ES-I3 (cell line): ENCODE measurements around the gene CKAP5.

Experiments used
- H3K36me3 ChIP-seq: 2 replicates; pipeline ENCODE4 v1.6.1; 2013; ENCODE audit warnings: mild to moderate bottlenecking, low read length, control low read depth, moderate library complexity; ENCODE audit not compliant: insufficient read depth
- H3K4me1 ChIP-seq: 2 replicates; pipeline ENCODE4 v1.6.1; 2013; ENCODE audit warnings: mild to moderate bottlenecking, control low read depth, low read length; ENCODE audit not compliant: insufficient read depth
- H3K9ac ChIP-seq: 2 replicates; pipeline ENCODE4 v1.6.1; 2013; ENCODE audit warnings: low read depth, mild to moderate bottlenecking, low read length, moderate library complexity
- H3K9me3 ChIP-seq: 2 replicates; pipeline ENCODE4 v1.6.1; 2013; ENCODE audit warnings: mild to moderate bottlenecking, low read length, moderate library complexity; ENCODE audit not compliant: control insufficient read depth, insufficient read depth

The CKAP5 gene

DNA sequence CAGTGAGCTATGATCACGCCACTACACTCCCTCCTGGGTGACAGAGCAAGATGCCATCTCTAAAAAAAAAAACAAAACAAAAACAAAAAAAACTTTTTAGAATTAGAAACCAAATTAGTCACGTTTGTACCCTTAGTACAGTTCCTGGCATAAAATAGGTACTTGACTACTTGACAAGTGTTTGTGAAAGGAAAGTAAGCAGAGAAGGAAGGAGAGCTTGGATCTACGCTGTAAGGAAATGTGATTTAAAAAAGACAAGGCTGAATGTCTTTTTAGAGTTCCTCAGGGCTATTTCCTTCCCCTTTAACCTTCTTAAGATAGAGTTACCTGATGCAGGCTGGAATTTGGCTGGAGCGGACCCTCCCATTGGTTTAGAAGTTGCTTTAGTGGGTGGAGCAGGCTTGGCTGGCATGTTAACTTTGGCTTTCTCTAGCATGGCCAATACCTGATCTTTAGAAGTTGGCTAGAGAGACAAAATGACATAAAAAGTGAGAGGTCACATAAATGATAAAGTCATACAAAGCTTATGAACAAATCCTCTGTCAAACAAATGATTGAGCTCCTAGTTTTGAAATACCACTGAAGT, 76.4 kb downstream of the CKAP5 start:
- no peaks in the 10 kb centered on the region for H3K9me3 ChIP-seq
- H3K4me1 ChIP-seq = peaks cover 12% of the 10 kb centered on the region
- peaks cover 9% of the 10 kb centered on the region for H3K36me3 ChIP-seq

DNA sequence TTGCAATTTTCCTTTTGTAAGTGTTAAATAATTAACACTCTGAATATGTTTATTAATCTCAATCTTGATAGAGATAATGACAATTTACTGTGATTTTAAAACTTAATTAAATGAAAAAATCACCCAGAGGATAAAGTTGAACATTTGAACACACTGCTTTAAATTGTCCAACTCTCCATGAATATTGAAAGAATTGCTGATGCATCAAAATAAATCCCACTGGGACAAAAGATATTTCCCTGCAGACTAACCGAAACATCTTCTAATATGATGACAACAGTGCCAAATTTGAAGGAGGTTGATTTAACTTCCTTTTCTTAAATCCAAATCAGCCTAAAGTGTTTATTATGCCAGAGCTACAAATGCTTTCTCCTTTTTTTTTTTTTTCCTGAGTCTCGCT, 79.4 kb downstream of the CKAP5 start:
- H3K36me3 ChIP-seq = peaks cover 25% of the 10 kb centered on the region
- H3K9me3 ChIP-seq = no peaks in the 10 kb centered on the region
- no peak overlapping the region for H3K9ac ChIP-seq
- peaks cover 12% of the 10 kb centered on the region for H3K4me1 ChIP-seq

More for the DNA sequence above, 76.4 kb downstream of the CKAP5 start:
- no peak overlapping the region for H3K9ac ChIP-seq

DNA sequence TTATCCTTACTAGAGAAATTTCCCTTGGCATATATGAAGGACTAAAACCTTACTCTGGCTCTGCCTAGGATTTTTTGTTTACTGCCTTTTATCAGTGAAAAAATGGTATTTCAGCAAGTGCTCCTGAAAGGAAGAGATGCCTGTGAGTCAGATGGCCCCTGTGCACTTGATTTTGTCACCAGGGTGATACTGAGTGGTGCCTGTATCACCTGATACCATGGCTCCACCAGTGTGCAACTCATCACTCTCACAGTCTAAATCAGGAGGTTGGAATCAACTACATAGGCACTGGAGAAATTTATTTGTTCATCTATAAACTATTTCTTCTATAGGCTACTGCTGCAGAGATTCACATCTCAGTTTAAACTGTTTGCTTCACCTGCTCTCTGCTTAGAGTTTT, 83.8 kb downstream of the CKAP5 start:
- Histone ChIP-seq H3K9ac (no peak overlapping the region), H3K9me3 (no peaks in the 10 kb centered on the region), H3K36me3 (peaks cover 40% of the 10 kb centered on the region), H3K4me1 (peaks cover 12% of the 10 kb centered on the region)

DNA sequence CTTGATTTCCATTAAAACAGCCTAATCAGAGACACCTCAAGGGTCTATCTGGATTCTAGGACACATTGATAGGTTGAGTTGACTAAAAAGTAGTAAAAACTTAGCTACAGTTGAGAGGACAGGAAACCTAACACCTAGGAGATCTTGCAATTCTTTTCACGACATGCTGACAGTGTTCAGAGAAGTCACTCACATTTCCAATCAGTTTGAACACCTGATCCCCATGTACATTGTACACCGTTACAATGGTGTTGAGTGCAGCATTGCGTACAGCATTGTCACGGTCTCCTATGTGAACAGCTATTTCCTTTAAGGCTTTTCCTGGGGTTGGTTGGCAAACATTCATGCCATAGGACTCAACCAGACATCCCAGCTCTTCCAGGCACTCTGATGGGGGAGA, 84.3 kb downstream of the CKAP5 start:
- H3K4me1 ChIP-seq = peaks cover 12% of the 10 kb centered on the region
- peaks cover 40% of the 10 kb centered on the region for H3K36me3 ChIP-seq
- no peak overlapping the region for H3K9ac ChIP-seq
- no peaks in the 10 kb centered on the region for H3K9me3 ChIP-seq

DNA sequence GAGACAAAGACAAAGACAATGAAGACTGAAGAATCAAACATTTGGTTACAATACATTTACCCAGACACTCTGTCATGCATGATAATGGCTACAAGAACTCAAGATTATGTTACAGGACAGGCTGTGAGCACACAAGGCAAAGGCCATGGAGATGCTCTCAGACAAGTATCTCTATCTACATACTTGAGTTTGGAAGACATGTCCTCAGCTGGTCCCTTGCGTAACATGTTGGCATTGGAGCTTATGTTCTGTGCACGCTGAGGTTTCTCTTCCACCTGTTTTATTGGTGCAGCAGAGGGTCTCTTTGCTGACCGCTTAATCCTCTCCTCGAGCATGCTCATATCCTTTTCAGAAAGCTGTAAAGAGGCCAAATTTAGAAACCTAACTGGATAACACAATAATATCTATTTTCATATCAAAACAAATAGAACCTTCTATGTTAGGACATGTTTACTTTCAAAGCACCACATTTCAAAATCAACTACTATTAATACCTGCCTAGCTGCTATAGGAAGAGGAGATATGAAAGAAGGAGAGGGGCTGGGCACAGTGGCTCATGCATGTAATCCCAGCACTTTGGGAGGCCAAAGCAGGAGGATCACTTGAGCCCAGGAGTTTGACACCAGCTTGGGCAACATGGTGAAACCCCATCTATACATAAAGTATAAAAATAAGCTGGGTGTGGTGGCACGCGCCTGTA, 85.5 kb downstream of the CKAP5 start:
- Histone ChIP-seq H3K36me3 (peaks cover 49% of the 10 kb centered on the region), H3K4me1 (peaks cover 6% of the 10 kb centered on the region), H3K9ac (no peak overlapping the region), H3K9me3 (no peaks in the 10 kb centered on the region)

DNA sequence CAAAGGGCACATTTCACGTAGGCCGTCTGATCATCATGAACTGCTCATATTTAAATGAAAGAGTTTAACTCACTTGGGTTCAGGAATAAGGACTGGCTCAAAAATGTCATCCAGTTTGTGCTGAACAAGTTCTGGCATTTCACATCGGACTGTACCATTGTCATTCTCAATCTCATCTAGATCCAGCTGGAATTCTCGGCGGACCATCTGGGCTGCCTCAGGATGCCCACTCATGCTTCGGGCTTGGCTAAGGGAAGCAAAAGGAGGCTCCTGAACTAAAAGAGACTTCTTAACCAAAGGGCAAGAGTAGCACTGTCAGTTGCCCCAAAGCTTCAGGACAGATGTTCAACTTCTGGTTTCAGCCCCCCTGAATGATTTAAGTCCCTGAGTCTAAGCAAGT, 86.9 kb downstream of the CKAP5 start:
- Histone ChIP-seq H3K9me3 (no peaks in the 10 kb centered on the region), H3K4me1 (no peaks in the 10 kb centered on the region), H3K9ac (no peak overlapping the region), H3K36me3 (peaks cover 52% of the 10 kb centered on the region)

DNA sequence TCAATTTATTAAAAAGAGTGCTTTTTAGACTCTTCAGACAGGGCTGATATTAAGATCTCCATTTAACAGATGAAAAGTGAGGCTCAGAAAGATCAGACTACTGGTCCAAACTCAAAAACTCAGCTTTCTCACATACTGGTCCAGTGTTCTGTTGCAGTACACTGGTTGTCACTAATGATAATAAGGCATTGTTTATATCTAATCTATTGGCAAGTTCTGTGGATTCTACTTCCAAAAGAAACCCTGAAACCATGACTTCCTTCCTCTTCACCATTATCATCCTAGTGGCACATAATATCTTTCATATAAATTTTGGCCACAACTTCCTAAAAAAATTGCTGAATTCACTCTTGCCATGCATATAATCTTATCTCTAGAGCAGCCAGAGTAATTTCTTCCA, 90.1 kb downstream of the CKAP5 start:
- peaks cover 47% of the 10 kb centered on the region for H3K36me3 ChIP-seq
- no peaks in the 10 kb centered on the region for H3K4me1 ChIP-seq
- no peak overlapping the region for H3K9ac ChIP-seq
- H3K9me3 ChIP-seq = no peaks in the 10 kb centered on the region

DNA sequence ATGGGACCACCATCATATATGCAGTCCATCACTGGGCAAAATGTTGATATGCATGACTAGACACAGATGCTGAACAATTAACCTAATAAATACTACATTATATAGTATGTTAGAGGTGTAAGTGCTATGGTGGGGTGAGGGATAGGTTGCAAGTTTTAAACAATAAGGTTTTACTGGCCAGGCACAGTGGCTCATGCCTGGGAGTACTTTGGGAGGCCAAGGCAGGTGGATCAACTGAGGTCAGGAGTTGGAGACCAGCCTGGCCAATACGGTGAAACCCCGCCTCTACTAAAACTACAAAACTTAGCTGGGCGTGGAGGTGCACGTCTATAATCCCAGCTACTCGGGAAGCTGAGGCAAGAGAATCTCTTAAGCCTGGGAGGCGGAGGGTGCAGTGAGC, 98.9 kb downstream of the CKAP5 start:
- Histone ChIP-seq H3K4me1 (no peaks in the 10 kb centered on the region), H3K9ac (no peak overlapping the region), H3K36me3 (peaks cover 46% of the 10 kb centered on the region), H3K9me3 (no peaks in the 10 kb centered on the region)

DNA sequence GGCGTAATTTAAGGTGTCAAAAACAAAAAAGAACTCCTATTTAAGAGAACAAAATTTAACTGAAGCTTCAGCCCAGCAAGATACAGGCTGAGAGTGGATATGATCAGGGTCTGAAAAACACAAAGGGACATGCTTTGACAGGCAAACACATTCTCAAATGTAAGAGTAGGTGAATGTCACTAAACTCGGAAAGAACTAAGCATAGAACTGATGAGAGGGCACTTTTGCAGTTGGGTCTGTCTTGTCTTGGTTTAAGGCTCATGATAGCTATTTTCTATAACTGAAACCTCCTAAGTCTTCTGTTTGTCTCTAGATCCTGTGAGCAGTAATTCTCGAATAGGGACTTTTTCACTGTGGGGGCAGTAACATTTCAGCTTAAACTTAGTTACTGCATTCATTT, 100.1 kb downstream of the CKAP5 start:
- Histone ChIP-seq H3K36me3 (peaks cover 45% of the 10 kb centered on the region), H3K9ac (no peak overlapping the region)

DNA sequence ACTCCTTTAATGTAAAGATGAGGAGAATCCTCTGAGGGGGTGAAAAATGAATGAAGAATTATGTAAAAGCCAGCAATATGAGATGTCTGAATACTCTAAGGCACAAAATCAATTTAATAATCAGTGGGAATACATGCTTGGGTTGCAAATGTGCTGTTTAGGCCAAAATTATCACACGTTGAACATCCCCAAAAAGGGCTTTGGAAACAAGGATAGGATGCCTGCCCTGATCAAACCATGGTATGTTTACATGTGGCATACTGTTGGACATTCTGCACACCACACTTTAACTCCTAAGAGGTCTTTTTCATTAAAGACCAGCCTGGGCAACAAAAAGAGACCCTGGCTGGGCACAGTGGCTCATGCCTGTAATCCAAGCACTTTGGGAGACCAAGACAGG, 100.8 kb downstream of the CKAP5 start:
- no peaks in the 10 kb centered on the region for H3K9me3 ChIP-seq
- H3K4me1 ChIP-seq = no peaks in the 10 kb centered on the region
- H3K36me3 ChIP-seq = peaks cover 39% of the 10 kb centered on the region
- no peak overlapping the region for H3K9ac ChIP-seq

More for the DNA sequence above, 100.1 kb downstream of the CKAP5 start:
- no peaks in the 10 kb centered on the region for H3K9me3 ChIP-seq
- no peaks in the 10 kb centered on the region for H3K4me1 ChIP-seq

DNA sequence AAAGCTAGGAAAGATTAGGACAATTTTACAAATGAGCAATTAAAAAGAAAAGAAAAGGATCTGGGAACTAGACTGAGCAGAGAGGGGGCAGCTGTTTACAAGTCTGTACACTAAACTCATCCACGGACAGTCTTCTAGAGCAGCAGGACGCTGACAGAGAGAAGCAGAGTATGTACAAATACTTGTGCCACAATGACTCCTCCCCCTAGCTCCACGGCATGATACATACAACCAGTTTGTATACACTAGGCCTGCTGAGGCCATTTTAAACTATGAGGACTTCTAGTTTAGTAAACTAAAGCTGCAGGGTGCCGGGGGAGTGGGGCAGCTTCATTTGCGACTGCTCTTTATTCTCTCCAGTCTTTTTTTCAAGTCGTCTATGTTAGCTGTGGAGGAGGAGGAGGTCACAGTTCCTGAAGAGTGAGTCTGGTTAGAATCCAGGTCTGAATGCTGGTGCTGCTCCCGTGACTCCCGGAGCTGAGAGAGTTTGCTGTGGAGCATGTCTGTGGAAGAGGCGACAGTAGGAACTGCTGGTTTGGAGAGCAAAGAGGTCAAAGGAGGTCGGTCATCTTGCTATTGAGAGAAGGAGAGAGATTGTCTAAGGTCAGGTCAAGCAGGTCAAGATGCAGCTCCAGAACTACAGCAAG, 102.3 kb downstream of the CKAP5 start:
- peaks cover 32% of the 10 kb centered on the region for H3K36me3 ChIP-seq
- no peaks in the 10 kb centered on the region for H3K9me3 ChIP-seq
- no peaks in the 10 kb centered on the region for H3K4me1 ChIP-seq
- H3K9ac ChIP-seq = no peak overlapping the region

DNA sequence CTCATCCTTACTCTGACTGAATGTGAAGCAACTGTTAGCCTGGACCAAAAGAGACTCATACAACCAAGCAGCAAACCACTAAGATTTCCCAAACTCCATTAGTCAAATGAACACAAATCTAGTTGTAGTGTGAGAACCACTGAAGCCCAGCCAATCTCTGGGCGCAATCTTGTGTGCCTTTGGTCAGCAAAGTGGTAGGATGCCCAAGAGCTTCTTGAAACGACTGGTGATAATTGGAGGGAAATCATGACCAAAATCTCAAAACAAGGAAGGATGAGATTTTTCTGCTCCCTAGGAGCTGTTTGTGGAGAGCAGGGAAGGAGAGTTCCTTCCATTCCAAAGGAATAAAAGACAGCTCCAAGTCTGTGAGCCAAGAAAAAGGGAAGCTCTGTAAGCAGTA, 103.0 kb downstream of the CKAP5 start:
- H3K9ac ChIP-seq = no peak overlapping the region
- H3K4me1 ChIP-seq = no peaks in the 10 kb centered on the region
- no peaks in the 10 kb centered on the region for H3K9me3 ChIP-seq
- peaks cover 32% of the 10 kb centered on the region for H3K36me3 ChIP-seq

DNA sequence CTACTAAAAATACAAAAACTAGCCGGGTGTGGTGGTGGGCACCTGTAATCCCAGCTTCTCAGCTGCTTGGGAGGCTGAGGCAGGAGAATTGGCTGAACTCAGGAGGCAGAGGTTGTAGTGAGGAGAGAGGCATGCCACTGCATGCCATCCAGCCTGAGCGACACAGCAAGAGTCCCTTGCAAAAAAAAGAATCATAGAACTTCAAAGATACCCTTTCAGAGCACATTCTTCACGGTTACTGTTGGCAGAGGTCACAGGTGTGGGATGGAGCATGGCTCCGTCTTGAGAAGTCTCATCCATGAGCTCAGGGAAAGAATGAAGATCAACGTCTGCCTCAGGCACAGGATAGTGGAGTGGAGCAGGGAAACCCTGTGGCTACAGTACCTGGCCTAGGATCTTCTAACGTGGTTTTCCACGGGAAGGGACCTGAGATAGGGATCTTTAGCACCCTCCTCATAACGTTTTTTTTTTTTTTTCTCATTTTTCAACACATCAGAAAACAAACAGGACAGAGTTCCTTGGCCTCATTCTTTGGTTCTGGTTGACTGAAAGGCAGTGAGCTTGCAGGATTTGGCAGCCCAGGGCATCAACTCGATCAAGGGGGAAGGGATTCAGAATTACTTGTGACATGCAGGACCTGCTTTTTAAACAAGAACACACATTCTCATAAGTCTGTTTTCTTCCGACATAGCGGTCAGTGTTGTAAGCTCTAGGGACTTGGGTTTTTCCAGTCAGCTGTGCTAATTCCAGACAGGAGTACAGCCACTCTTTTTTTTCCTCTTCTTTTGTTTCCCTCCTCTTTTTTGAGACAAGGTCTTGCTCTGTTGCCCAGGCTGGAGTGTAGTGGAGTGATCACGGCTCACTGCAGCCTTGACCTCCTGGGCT, 104.2 kb downstream of the CKAP5 start:
- Histone ChIP-seq H3K9me3 (no peaks in the 10 kb centered on the region), H3K4me1 (no peaks in the 10 kb centered on the region), H3K9ac (no peak overlapping the region), H3K36me3 (peaks cover 32% of the 10 kb centered on the region)

DNA sequence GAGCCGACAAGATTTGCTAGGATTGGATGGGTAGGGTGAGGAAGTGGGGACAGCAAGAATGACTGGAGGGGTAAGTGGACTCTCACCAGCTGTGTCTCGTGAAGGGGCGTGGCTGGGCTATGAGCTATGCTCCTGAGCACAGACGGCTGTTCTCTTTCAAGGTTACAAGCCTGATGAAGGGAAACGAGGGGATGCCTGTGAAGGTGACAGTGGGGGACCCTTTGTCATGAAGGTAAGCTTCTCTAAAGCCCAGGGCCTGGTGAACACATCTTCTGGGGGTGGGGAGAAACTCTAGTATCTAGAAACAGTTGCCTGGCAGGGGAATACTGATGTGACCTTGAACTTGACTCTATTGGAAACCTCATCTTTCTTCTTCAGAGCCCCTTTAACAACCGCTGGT, 107.2 kb downstream of the CKAP5 start:
- no peaks in the 10 kb centered on the region for H3K4me1 ChIP-seq
- peaks cover 18% of the 10 kb centered on the region for H3K36me3 ChIP-seq
- H3K9me3 ChIP-seq = no peaks in the 10 kb centered on the region
- H3K9ac ChIP-seq = no peak overlapping the region
